Liver (tissue), 3 donors: ENCODE results near the gene EHMT1.
A peak's percentile ranks its signal among the peaks of the same experiment; 100 is the strongest.

ENCODE experiments used
- RAD21 ChIP-seq, 2 donors: IDR thresholded peaks; 2 replicates each; pipeline ENCODE4 v1.6.1; 2016; ENCODE audit warnings: antibody characterized with exemption in 2 of 2, mild to moderate bottlenecking in 2 of 2
- TF ChIP-seq, protein P1 (sequence below): fragments of 150-350 bp; IDR thresholded peaks from 2 replicates; pipeline ENCODE4 v1.5.1; 2017; ENCODE audit warnings: improper control_type of control experiment, low read depth, low read length; ENCODE audit not compliant: missing input control
- donor health status: healthy.
- donor health status: healthy.

DNA sequence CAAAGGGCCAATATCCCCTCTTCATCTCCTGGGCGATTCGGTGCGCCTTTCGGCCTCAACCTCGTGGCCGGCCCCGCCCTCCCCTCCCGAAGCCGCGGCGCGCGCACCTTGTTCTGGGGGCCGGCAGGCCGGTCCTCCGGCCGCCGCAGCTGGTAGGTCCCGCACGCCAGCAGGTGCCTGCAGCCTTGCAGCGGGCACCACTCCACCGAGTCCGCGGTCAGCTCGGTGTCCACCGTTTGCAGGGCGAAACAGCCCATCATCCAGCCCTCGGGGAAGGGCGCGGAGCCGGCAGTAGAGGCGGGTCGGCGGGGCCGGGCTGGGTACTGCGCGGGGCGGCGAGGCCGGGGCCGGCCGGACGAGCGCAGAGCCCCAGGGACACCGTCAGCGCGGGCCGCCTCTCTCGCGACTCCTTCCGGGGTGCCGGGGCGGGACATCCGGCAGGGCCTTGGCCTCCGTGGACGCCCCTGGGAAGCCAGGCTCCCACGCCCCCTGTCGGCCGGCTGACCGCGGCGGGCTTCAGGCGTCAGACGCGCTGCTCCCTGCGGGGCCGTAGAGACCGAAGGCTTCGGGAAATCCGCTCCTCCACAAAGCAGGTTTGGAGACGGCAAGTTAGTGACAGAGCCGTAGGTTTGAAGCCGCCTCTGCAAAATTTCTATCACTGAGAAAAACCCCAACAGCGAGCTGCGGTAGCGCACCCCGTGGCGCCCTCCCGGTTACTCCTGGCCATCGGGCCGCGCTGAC, 40.1 kb upstream of the EHMT1 start, which contains the start of gene DPH7:
- TF ChIP-seq, protein P1, sequence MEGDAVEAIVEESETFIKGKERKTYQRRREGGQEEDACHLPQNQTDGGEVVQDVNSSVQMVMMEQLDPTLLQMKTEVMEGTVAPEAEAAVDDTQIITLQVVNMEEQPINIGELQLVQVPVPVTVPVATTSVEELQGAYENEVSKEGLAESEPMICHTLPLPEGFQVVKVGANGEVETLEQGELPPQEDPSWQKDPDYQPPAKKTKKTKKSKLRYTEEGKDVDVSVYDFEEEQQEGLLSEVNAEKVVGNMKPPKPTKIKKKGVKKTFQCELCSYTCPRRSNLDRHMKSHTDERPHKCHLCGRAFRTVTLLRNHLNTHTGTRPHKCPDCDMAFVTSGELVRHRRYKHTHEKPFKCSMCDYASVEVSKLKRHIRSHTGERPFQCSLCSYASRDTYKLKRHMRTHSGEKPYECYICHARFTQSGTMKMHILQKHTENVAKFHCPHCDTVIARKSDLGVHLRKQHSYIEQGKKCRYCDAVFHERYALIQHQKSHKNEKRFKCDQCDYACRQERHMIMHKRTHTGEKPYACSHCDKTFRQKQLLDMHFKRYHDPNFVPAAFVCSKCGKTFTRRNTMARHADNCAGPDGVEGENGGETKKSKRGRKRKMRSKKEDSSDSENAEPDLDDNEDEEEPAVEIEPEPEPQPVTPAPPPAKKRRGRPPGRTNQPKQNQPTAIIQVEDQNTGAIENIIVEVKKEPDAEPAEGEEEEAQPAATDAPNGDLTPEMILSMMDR, result peak; percentile 87
- peak; percentile 68 to 75 for TF ChIP-seq RAD21 (IDR thresholded peaks at IDR 0.05)
